Liver (tissue), 9 donors: ENCODE results near the gene DPAGT1. TPM values are rescaled to one million over a fixed set of nuclear protein-coding genes. Genes with fewer than 3 reads are reported as not detected.

Experiments
- DNase-seq: peaks from one replicate; pipeline ENCODE4 v3.0.0-alpha.2; 2017; ENCODE audit warnings: low spot score
- H3K27ac ChIP-seq, 2 donors: one replicate each; pipeline ENCODE4 v1.7.0; 2013; ENCODE audit warnings: inconsistent platforms in 2 of 2, low read length in 2 of 2, control low read depth in 1 of 2, low read depth in 1 of 2, mild to moderate bottlenecking in 1 of 2
- H3K27me3 ChIP-seq, 4 donors: one replicate each; pipeline versions ENCODE4 v1.6.1 to v1.7.0; 2013; ENCODE audit warnings: low read length in 3 of 4, inconsistent platforms in 1 of 4, mild to moderate bottlenecking in 1 of 4, moderate library complexity in 1 of 4; ENCODE audit not compliant: control insufficient read depth in 4 of 4, insufficient read depth in 4 of 4
- H3K36me3 ChIP-seq, 4 donors: one replicate each; pipeline versions ENCODE4 v1.6.1 to v1.7.0; 2013; ENCODE audit warnings: low read length in 3 of 4, mild to moderate bottlenecking in 3 of 4, low read depth in 1 of 4, moderate library complexity in 1 of 4; ENCODE audit not compliant: control insufficient read depth in 4 of 4, insufficient read depth in 3 of 4
- H3K4me1 ChIP-seq, 4 donors: one replicate each; pipeline versions ENCODE4 v1.6.1 to v1.7.0; 2013; ENCODE audit warnings: low read length in 3 of 4, mild to moderate bottlenecking in 3 of 4, moderate library complexity in 1 of 4; ENCODE audit not compliant: control insufficient read depth in 4 of 4, insufficient read depth in 4 of 4
- H3K4me3 ChIP-seq, 3 donors: one replicate each; pipeline versions ENCODE4 v1.6.1 to v1.7.0; 2013; ENCODE audit warnings: low read length in 3 of 3, control low read depth in 1 of 3, low read depth in 1 of 3, mild to moderate bottlenecking in 1 of 3
- H3K9ac ChIP-seq, 2 donors: one replicate each; pipeline ENCODE4 v1.7.0; 2013; ENCODE audit warnings: low read length in 2 of 2, mild to moderate bottlenecking in 2 of 2, moderate library complexity in 2 of 2, control low read depth in 1 of 2, low read depth in 1 of 2
- H3K9me3 ChIP-seq, 4 donors: one replicate each; pipeline versions ENCODE4 v1.6.1 to v1.7.0; 2013; ENCODE audit warnings: low read length in 3 of 4; ENCODE audit not compliant: control insufficient read depth in 4 of 4
- ATF3 ChIP-seq: IDR thresholded peaks from 2 replicates; pipeline ENCODE4 v1.6.1; 2016; ENCODE audit warnings: antibody characterized with exemption
- EGR1 ChIP-seq, 2 donors: IDR thresholded peaks; 2 replicates each; pipeline ENCODE4 v1.6.1; 2016 to 2018; ENCODE audit warnings: antibody characterized with exemption in 2 of 2, low read depth in 2 of 2
- FOXA1 ChIP-seq: IDR thresholded peaks from 2 replicates; pipeline ENCODE4 v1.6.1; 2016; ENCODE audit warnings: antibody characterized with exemption
- FOXA2 ChIP-seq: IDR thresholded peaks from 2 replicates; pipeline ENCODE4 v1.6.1; 2016; ENCODE audit warnings: antibody characterized with exemption
- GABPA ChIP-seq, 2 donors: IDR thresholded peaks in 1 of 2; conservative IDR thresholded peaks in 1 of 2; 2 replicates each; pipeline ENCODE4 v1.6.1; 2016; ENCODE audit warnings: antibody characterized with exemption in 2 of 2, mild to moderate bottlenecking in 1 of 2, moderate library complexity in 1 of 2
- HNF4A ChIP-seq, 2 donors: conservative IDR thresholded peaks; 2 replicates each; pipeline ENCODE4 v1.6.1; 2016; ENCODE audit warnings: antibody characterized with exemption in 2 of 2, mild to moderate bottlenecking in 2 of 2
- HNF4G ChIP-seq: IDR thresholded peaks from 2 replicates; pipeline ENCODE4 v1.6.1; 2016; ENCODE audit warnings: antibody characterized with exemption
- JUND ChIP-seq, 2 donors: IDR thresholded peaks; 2 replicates each; pipeline ENCODE4 v1.6.1; 2016; ENCODE audit warnings: antibody characterized with exemption in 2 of 2
- MAX ChIP-seq: IDR thresholded peaks from 2 replicates; pipeline ENCODE4 v1.6.1; 2016; ENCODE audit warnings: antibody characterized with exemption
- NR2F2 ChIP-seq: IDR thresholded peaks from 2 replicates; pipeline ENCODE4 v1.6.1; 2016; ENCODE audit warnings: antibody characterized with exemption
- RAD21 ChIP-seq, 2 donors: IDR thresholded peaks; 2 replicates each; pipeline ENCODE4 v1.6.1; 2016; ENCODE audit warnings: antibody characterized with exemption in 2 of 2, mild to moderate bottlenecking in 2 of 2
- RXRA ChIP-seq, 2 donors: IDR thresholded peaks; 2 replicates each; pipeline ENCODE4 v1.6.1; 2017 to 2018; ENCODE audit warnings: antibody characterized with exemption in 2 of 2, mild to moderate bottlenecking in 1 of 2
- SP1 ChIP-seq: IDR thresholded peaks from 2 replicates; pipeline ENCODE4 v1.6.1; 2018; ENCODE audit warnings: antibody characterized with exemption, mild to moderate bottlenecking
- TAF1 ChIP-seq: conservative IDR thresholded peaks from 2 replicates; pipeline ENCODE4 v1.6.1; 2016; ENCODE audit warnings: antibody characterized with exemption, mild to moderate bottlenecking
- YY1 ChIP-seq: IDR thresholded peaks from 2 replicates; pipeline ENCODE4 v1.6.1; 2016; ENCODE audit warnings: antibody characterized with exemption, mild to moderate bottlenecking
- ZBTB33 ChIP-seq: IDR thresholded peaks from 2 replicates; pipeline ENCODE4 v1.6.1; 2016; ENCODE audit warnings: antibody characterized with exemption
- WGBS: extraction: QIAGEN DNeasy Blood & Tissue Kit; methylation state at CpG from one replicate; pipeline ENCODE4 v1.1.7; 2013; 5-methylcytosine and 5-hydroxymethylcytosine counted together
- polyA plus RNA-seq, 2 donors: library from polyadenylated mRNA; stranded (reverse) in 1 of 2; unstranded in 1 of 2; fragments of 200-250 nt in 1 of 2; fragments of >200 nt in 1 of 2; fragmentation: Nextera tagmentation in 1 of 2; extraction: Ambion mirVana in 1 of 2; gene quantifications; one replicate each; pipeline versions ENCODE4 v1.2.1 to v1.2.3, GENCODE V29; 2013 to 2015
- total RNA-seq, 2 donors: library from RNA; depleted of rRNA; stranded (reverse); fragments of >200 nt; gene quantifications; one replicate each; pipeline ENCODE4 v1.2.3, GENCODE V29; 2014
- TF ChIP-seq, protein P1 (sequence below): fragments of 150-350 bp; IDR thresholded peaks from 2 replicates; pipeline ENCODE4 v1.5.1; 2017; ENCODE audit warnings: improper control_type of control experiment, low read depth, low read length; ENCODE audit not compliant: missing input control
- TF ChIP-seq, protein P2 (sequence below): IDR thresholded peaks from 2 replicates; pipeline ENCODE4 v1.6.1; 2016; ENCODE audit warnings: antibody characterized with exemption, mild to moderate bottlenecking
- donor health status: healthy.
- donor health status: healthy.
- donor health status: healthy.
- donor health status: healthy.
- donor health status: healthy.

DPAGT1 gene
- total and polyA plus RNA-seq, 4 donors: 12.8 to 48.0 (median 37.4) TPM

- H3K36me3 ChIP-seq: peaks cover 4 to 18% (median 12%) of the 10 kb centered on the region in 4 donors
- H3K27me3 ChIP-seq: no peaks in the 10 kb centered on the region
- no peaks in the 10 kb centered on the region for H3K9me3 ChIP-seq
- 1% methylated on average over 29 of the region's 29 CpGs for WGBS
- DNase-seq: no peak
- peaks cover 0 to 27% (median 21%) of the 10 kb centered on the region in 4 donors for H3K4me1 ChIP-seq
- peak overlapping the region; percentile 89 to 90 for H3K27ac ChIP-seq
- peak overlapping the region; percentile 81 to 98 (median 94) for H3K4me3 ChIP-seq
- TF ChIP-seq, protein P1, sequence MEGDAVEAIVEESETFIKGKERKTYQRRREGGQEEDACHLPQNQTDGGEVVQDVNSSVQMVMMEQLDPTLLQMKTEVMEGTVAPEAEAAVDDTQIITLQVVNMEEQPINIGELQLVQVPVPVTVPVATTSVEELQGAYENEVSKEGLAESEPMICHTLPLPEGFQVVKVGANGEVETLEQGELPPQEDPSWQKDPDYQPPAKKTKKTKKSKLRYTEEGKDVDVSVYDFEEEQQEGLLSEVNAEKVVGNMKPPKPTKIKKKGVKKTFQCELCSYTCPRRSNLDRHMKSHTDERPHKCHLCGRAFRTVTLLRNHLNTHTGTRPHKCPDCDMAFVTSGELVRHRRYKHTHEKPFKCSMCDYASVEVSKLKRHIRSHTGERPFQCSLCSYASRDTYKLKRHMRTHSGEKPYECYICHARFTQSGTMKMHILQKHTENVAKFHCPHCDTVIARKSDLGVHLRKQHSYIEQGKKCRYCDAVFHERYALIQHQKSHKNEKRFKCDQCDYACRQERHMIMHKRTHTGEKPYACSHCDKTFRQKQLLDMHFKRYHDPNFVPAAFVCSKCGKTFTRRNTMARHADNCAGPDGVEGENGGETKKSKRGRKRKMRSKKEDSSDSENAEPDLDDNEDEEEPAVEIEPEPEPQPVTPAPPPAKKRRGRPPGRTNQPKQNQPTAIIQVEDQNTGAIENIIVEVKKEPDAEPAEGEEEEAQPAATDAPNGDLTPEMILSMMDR: no peak
- TF ChIP-seq NR2F2 (no peak), HNF4A (conservative IDR thresholded peaks at IDR 0.05) (no peak), TAF1 (no peak), RAD21 (IDR thresholded peaks at IDR 0.05) (no peak), FOXA2 (no peak), GABPA (IDR thresholded peaks at IDR 0.05 in 1 of 2, conservative IDR thresholded peaks at IDR 0.05 in 1 of 2) (no peak), SP1 (no peak), YY1 (no peak), ZBTB33 (no peak), MAX (no peak), ATF3 (no peak), HNF4G (no peak), FOXA1 (no peak), RXRA (IDR thresholded peaks at IDR 0.05) (no peak), EGR1 (IDR thresholded peaks at IDR 0.05; ENCODE audit: low read depth in 2 of 2) (no peak), JUND (IDR thresholded peaks at IDR 0.05) (no peak)
- TF ChIP-seq, protein P2, sequence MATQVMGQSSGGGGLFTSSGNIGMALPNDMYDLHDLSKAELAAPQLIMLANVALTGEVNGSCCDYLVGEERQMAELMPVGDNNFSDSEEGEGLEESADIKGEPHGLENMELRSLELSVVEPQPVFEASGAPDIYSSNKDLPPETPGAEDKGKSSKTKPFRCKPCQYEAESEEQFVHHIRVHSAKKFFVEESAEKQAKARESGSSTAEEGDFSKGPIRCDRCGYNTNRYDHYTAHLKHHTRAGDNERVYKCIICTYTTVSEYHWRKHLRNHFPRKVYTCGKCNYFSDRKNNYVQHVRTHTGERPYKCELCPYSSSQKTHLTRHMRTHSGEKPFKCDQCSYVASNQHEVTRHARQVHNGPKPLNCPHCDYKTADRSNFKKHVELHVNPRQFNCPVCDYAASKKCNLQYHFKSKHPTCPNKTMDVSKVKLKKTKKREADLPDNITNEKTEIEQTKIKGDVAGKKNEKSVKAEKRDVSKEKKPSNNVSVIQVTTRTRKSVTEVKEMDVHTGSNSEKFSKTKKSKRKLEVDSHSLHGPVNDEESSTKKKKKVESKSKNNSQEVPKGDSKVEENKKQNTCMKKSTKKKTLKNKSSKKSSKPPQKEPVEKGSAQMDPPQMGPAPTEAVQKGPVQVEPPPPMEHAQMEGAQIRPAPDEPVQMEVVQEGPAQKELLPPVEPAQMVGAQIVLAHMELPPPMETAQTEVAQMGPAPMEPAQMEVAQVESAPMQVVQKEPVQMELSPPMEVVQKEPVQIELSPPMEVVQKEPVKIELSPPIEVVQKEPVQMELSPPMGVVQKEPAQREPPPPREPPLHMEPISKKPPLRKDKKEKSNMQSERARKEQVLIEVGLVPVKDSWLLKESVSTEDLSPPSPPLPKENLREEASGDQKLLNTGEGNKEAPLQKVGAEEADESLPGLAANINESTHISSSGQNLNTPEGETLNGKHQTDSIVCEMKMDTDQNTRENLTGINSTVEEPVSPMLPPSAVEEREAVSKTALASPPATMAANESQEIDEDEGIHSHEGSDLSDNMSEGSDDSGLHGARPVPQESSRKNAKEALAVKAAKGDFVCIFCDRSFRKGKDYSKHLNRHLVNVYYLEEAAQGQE: no peak
- peak overlapping the region; percentile 82 to 84 for H3K9ac ChIP-seq
These were observed 477 bp downstream of the DPAGT1 start for GRCh38 chr11:119100994-119101758.
